Endothelial cell of umbilical vein (primary cell): ENCODE measurements around the gene DNAJC16. TPM values are rescaled to one million over a fixed set of nuclear protein-coding genes. Genes with fewer than 3 reads are reported as not detected.

Experiments used
- BruUV-seq: library from RNA; stranded (reverse); fragments of 400-500 nt; replicated peaks from 2 replicates; lab custom pipeline; 2021; lab: Mats Ljungman, UMichigan
- CTCF ChIA-PET: fragments of 300-600, 350-600 bp; sonication (Branson Sonifier 250); formaldehyde crosslinking; loops from one replicate; lab custom pipeline; 2021; ENCODE audit warnings: antibody characterized with exemption, inconsistent platforms; lab: Charles Lee
- POLR2A ChIA-PET: fragments of 300-600, 350-600 bp; sonication (Branson Sonifier 250); formaldehyde crosslinking; loops from one replicate; lab custom pipeline; 2021; ENCODE audit warnings: antibody characterized with exemption, inconsistent platforms; lab: Charles Lee
- DNase-seq: peaks from one replicate; pipeline ENCODE4 v3.0.0-alpha.2; 2011; ENCODE audit warnings: low read depth, low spot score
- FAIRE-seq: peaks from 2 replicates; lab custom pipeline; 2011; peaks lifted over from hg19 to GRCh38; lab: Jason Lieb, UNC
- H2AFZ ChIP-seq: 2 replicates; pipeline ENCODE4 v1.6.0; 2012; ENCODE audit warnings: low read depth, low read length, control low read depth, inconsistent platforms
- H3K27ac ChIP-seq: 2 replicates; pipeline ENCODE4 v1.5.1; 2011; ENCODE audit warnings: low read depth, mild to moderate bottlenecking, control low read depth, low read length, moderate library complexity; ENCODE audit not compliant: insufficient read depth
- H3K27me3 ChIP-seq, 2 experiments: 2 replicates each; pipeline versions ENCODE4 v1.6.0 to v1.6.1; 2011; ENCODE audit warnings: low read length in 2 of 2, mixed read lengths in 1 of 2; ENCODE audit not compliant: control insufficient read depth in 2 of 2, insufficient read depth in 2 of 2
- H3K36me3 ChIP-seq, 2 experiments: 2 replicates in 1 of 2; 3 replicates in 1 of 2; pipeline ENCODE4 v1.5.1; 2011; ENCODE audit warnings: low read length in 2 of 2, mild to moderate bottlenecking in 1 of 2, moderate library complexity in 1 of 2; ENCODE audit not compliant: control insufficient read depth in 2 of 2, insufficient read depth in 2 of 2; ENCODE audit errors: extremely low read depth in 1 of 2
- H3K4me1 ChIP-seq: 3 replicates; pipeline ENCODE4 v1.5.1; 2011; ENCODE audit warnings: mild to moderate bottlenecking, low read length; ENCODE audit not compliant: control insufficient read depth, insufficient read depth; ENCODE audit errors: extremely low read depth
- H3K4me2 ChIP-seq: 2 replicates; pipeline ENCODE4 v1.6.1; 2011; ENCODE audit warnings: low read length, control low read depth, mixed read lengths; ENCODE audit not compliant: insufficient read depth
- H3K4me3 ChIP-seq, 3 experiments: fragments of 200-600 bp in 1 of 3; sonication (generic), shearing (Covaris generic) in 1 of 3; replicated peaks in 1 of 3; 2 replicates each; pipeline ENCODE4 v1.5.1; 2011 to 2016; ENCODE audit warnings: control low read depth in 3 of 3, low read length in 3 of 3, mild to moderate bottlenecking in 2 of 3, inconsistent platforms in 1 of 3, low read depth in 1 of 3, moderate library complexity in 1 of 3; ENCODE audit not compliant: insufficient read depth in 1 of 3
- H3K79me2 ChIP-seq: 2 replicates; pipeline ENCODE4 v1.6.0; 2012; ENCODE audit warnings: low read length, inconsistent platforms; ENCODE audit not compliant: control insufficient read depth, insufficient read depth
- H3K9ac ChIP-seq: replicated peaks from 2 replicates; pipeline ENCODE3; 2011; ENCODE audit warnings: low read length, control low read depth; ENCODE audit not compliant: insufficient read depth; ENCODE audit errors: extremely low read depth
- H3K9me1 ChIP-seq: replicated peaks from 3 replicates; pipeline ENCODE4 v1.6.0; 2011; ENCODE audit warnings: mild to moderate bottlenecking, low read length; ENCODE audit not compliant: control insufficient read depth, insufficient read depth; ENCODE audit errors: extremely low read depth
- H3K9me3 ChIP-seq: replicated peaks from 2 replicates; pipeline ENCODE4 v1.5.1; 2012; ENCODE audit warnings: low read length, inconsistent platforms; ENCODE audit not compliant: control insufficient read depth, insufficient read depth
- H4K20me1 ChIP-seq: replicated peaks from 2 replicates; pipeline ENCODE3; 2011; ENCODE audit warnings: mild to moderate bottlenecking, low read length; ENCODE audit not compliant: control insufficient read depth, insufficient read depth; ENCODE audit errors: extremely low read depth
- CTCF ChIP-seq, 2 donors: IDR thresholded peaks; 1 replicate in 1 of 2; 2 replicates in 1 of 2; pipeline ENCODE4 v1.5.1; 2011; ENCODE audit warnings: low read length in 2 of 2, mild to moderate bottlenecking in 2 of 2, moderate library complexity in 2 of 2, control low read depth in 1 of 2, inconsistent platforms in 1 of 2, low read depth in 1 of 2; ENCODE audit not compliant: insufficient read depth in 1 of 2; ENCODE audit errors: extremely low read depth in 1 of 2
- EZH2 ChIP-seq: IDR thresholded peaks from 2 replicates; pipeline ENCODE4 v1.6.1; 2012; ENCODE audit warnings: borderline replicate concordance, low read depth, mild to moderate bottlenecking, moderate library complexity, low read length, inconsistent platforms; ENCODE audit not compliant: severe bottlenecking
- FOS ChIP-seq: IDR thresholded peaks from 2 replicates; pipeline ENCODE4 v1.6.1; 2011; ENCODE audit warnings: mild to moderate bottlenecking, low read length, moderate library complexity, borderline replicate concordance; ENCODE audit not compliant: insufficient read depth
- GATA2 ChIP-seq: IDR thresholded peaks from 2 replicates; pipeline ENCODE4 v1.7.0; 2011; ENCODE audit warnings: low read depth, mild to moderate bottlenecking, moderate library complexity, mixed read lengths, low read length; ENCODE audit not compliant: insufficient read length, insufficient read depth
- JUN ChIP-seq: IDR thresholded peaks from 2 replicates; pipeline ENCODE4 v1.6.1; 2011; ENCODE audit warnings: borderline replicate concordance, low read depth; ENCODE audit not compliant: insufficient read length, insufficient read depth
- MAX ChIP-seq: IDR thresholded peaks from 2 replicates; pipeline ENCODE4 v1.6.1; 2011; ENCODE audit not compliant: insufficient read depth, insufficient read length
- MYC ChIP-seq: IDR thresholded peaks from one replicate; pipeline ENCODE4 v1.6.1; 2011; ENCODE audit warnings: mild to moderate bottlenecking, low read depth, low read length
- POLR2A ChIP-seq: IDR thresholded peaks from 2 replicates; pipeline ENCODE4 v1.6.1; 2012; ENCODE audit warnings: low read depth, mild to moderate bottlenecking, control low read depth, low read length
- POLR2AphosphoS5 ChIP-seq: IDR thresholded peaks from 2 replicates; pipeline ENCODE4 v1.6.1; 2012; ENCODE audit warnings: low read depth, mild to moderate bottlenecking, control low read depth, low read length, moderate library complexity; ENCODE audit not compliant: insufficient read depth
- dilution Hi-C: fragments of 300-500 bp; cut with MboI; formaldehyde crosslinking; loops from one replicate; pipeline ENCODE4 v1.15.0; 2019; ENCODE audit warnings: low sequenced_read_pairs; ENCODE audit not compliant: extremely low pct_ligation_motif_present
- intact Hi-C: fragments of 100-400 bp; cut with micrococcal nuclease; formaldehyde crosslinking; loops from one replicate; pipeline ENCODE4 v1.10.0; 2022
- polyA plus RNA-seq, 4 experiments: library from polyadenylated mRNA; depleted of rRNA in 3 of 4; stranded (reverse) in 3 of 4; unstranded in 1 of 4; fragments of >200 nt; gene quantifications; 2 replicates each; pipeline versions ENCODE4 v1.2.1 to v1.2.3, GENCODE V29; 2011 to 2012; ENCODE audit warnings: missing spikeins in 1 of 4
- total RNA-seq: library from RNA; stranded (reverse); gene quantifications from 2 replicates; pipeline ENCODE4 v1.2.3, GENCODE V29; 2021

Gene DNAJC16
- total and polyA plus RNA-seq, 2 donors (not counting 3 experiments of a cell fraction or from before 2014, with no cell fraction given) = 8.0 to 21.4 TPM

GRCh38 chr1:15488371-15488770, 38.3 kb upstream of the DNAJC16 start:
- no peak overlapping the region for H2AFZ ChIP-seq
- no peak overlapping the region for H3K4me2 ChIP-seq
- H4K20me1 ChIP-seq = no peaks in the 10 kb centered on the region
- intact Hi-C loops (no loop called here), dilution Hi-C loops (no loop called here)
- no peaks in the 10 kb centered on the region for H3K79me2 ChIP-seq
- DNase-seq = no peak
- TF ChIP-seq POLR2A = no peak
- no peak for TF ChIP-seq MAX
- no peak for TF ChIP-seq POLR2AphosphoS5
- no peak for TF ChIP-seq JUN
- no peak for TF ChIP-seq EZH2
- TF ChIP-seq MYC = no peak
- TF ChIP-seq GATA2 = no peak
- TF ChIP-seq CTCF (IDR thresholded peaks at IDR 0.05; ENCODE audit: extremely low read depth in 1 of 2, insufficient read depth in 1 of 2, low read depth in 1 of 2, low read length in 2 of 2) = no peak
- no peak for TF ChIP-seq FOS
- BruUV-seq = no TSS peak
- H3K9ac ChIP-seq = no peak overlapping the region
- H3K27me3 ChIP-seq = no peaks in the 10 kb centered on the region
- POLR2A ChIA-PET = no interaction called here
- CTCF ChIA-PET = no interaction called here
- no peak overlapping the region for H3K4me3 ChIP-seq
- H3K27ac ChIP-seq = no peak overlapping the region
- no peaks in the 10 kb centered on the region for H3K9me1 ChIP-seq
- peaks cover 2% of the 10 kb centered on the region for H3K4me1 ChIP-seq
- peaks cover 0 to 3% of the 10 kb centered on the region in 2 experiments for H3K36me3 ChIP-seq
- FAIRE-seq = no peak
- H3K9me3 ChIP-seq = no peaks in the 10 kb centered on the region
